Cerebellar cortex (tissue), 1 donor: Measurements from ENCODE around the gene OR2B2.

Experiments used
- DNase-seq: peaks from one replicate; pipeline ENCODE4 v3.0.0-alpha.2; 2015; ENCODE audit warnings: low spot score

The OR2B2 gene

DNA sequence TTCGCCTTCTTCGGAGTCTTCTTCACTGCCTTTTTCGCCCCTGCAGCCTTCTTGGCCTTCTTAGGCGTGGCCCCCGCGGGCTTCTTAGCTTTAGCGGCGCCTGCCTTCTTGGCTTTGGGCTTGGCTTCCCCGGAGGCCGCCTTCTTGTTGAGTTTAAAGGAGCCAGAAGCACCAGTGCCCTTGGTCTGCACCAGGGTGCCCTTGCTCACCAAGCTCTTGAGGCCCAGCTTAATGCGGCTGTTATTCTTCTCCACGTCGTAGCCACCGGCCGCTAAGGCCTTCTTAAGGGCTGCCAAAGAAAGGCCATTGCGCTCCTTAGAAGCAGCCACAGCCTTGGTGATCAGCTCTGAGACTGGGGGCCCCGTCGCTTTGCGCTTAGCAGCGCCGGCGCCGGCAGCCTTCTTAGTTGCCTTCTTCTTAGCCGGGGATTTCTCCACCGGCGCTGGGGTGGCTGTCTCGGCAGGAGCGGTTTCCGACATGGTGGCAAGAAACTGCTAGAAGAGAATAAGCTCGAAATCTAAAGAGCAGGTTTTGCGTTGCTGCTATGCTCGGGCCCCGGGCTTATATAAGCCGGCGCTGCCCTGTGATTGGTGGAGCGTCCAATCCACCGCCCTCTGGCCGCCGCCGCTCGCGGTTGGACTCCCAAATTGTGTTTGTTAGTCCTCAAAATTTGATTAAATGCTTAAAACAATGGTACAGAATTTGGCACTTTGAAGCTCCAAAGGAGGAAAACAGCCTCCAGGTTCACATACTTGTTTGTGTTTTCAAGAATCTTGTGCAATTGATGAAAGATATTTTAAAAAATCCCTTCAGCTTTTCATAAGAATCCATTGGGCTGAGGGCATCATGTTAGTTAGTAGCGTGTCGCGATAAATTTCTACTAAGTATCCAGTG, 44.9 kb downstream of the OR2B2 start:
- DNase-seq = peak; percentile 83

DNA sequence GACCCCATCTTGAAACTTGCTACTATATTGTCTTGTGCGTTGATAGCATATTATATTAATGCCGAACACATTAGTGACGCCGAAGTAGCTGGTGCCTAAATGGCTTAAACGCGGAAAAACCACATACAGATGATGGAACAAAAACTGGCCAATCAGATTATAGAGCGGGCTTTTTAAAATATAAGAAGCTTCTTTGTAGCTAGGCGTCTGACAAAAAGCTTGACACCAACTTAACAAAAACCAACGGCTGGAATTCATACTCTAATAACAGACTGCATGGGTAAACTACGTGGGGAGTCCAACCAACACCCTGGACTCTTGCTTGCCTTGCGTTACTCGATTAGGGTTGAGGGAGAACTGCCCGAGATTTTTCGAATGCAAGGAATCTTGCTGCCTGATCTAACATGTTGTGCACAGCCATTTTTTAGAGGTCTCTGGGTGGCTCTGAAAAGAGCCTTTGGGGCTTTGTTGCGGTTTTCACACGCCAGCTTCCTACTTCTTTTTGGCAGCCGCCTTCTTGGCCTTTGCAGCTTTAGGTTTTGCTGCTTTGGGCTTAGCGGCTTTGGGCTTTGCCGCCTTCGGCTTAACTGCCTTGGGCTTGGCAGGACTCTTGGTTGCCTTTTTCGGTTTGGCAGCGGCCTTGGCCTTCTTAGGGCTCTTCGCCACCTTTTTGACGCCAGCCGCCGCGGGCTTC, 45.7 kb downstream of the OR2B2 start:
- DNase-seq = peak; percentile 88

DNA sequence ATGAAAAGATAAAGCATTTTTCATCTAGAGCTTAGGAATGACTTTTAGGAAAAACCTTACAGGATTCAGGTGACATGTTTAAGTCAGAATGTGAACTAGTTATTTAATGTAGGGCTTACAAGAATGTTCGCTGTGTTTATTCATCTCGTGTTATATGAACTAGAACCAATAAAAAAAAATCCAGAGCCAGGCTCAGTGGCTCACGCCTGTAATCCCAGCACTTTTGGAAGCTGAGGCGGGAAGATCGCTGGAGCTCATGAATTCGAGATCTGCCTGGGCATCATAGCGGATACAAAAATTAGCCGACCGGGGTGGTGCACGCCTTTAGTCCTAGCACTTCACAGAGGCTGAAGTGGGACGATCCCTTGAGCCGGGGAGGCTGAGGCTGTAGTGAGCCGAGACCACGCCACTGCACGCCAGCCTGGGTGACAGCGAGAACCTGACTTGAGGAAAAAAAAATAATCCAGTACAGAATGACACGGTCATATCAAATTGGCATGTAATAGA, 46.3 kb downstream of the OR2B2 start:
- DNase-seq = no peak

DNA sequence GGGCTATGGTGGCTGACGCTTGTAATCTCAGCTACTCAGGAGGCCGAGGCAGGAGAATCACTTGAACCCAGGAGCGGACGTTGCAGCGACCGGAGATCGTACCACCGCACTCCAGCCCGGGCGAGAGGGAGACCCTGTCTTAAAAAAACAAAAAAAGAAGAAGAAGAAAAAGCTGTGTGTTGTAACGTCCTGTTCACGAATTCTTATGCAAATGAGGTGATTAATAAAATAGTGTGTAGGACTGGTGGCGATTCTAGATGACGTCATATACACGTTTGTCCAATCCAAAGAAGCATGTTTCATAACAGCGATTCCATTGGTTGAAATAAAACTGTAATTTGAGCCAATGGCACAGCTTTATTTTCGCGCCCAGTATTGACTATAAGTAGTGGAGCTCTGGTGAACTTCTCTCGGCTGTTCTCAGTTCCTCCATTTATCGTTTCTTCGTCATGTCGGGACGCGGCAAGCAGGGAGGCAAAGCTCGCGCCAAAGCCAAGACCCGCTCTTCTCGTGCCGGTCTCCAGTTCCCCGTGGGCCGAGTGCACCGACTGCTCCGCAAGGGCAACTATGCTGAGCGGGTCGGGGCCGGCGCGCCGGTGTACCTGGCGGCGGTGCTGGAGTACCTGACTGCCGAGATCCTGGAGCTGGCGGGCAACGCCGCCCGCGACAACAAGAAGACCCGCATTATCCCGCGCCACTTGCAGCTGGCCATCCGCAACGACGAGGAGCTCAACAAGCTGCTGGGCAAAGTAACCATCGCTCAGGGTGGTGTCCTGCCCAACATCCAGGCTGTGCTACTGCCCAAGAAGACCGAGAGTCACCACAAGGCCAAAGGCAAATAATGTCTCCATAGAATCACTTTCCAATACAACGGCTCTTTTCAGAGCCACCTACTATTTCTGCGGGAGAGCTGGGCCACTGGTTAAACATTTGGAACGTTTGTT, 47.0 kb downstream of the OR2B2 start:
- DNase-seq = peak; percentile 95

DNA sequence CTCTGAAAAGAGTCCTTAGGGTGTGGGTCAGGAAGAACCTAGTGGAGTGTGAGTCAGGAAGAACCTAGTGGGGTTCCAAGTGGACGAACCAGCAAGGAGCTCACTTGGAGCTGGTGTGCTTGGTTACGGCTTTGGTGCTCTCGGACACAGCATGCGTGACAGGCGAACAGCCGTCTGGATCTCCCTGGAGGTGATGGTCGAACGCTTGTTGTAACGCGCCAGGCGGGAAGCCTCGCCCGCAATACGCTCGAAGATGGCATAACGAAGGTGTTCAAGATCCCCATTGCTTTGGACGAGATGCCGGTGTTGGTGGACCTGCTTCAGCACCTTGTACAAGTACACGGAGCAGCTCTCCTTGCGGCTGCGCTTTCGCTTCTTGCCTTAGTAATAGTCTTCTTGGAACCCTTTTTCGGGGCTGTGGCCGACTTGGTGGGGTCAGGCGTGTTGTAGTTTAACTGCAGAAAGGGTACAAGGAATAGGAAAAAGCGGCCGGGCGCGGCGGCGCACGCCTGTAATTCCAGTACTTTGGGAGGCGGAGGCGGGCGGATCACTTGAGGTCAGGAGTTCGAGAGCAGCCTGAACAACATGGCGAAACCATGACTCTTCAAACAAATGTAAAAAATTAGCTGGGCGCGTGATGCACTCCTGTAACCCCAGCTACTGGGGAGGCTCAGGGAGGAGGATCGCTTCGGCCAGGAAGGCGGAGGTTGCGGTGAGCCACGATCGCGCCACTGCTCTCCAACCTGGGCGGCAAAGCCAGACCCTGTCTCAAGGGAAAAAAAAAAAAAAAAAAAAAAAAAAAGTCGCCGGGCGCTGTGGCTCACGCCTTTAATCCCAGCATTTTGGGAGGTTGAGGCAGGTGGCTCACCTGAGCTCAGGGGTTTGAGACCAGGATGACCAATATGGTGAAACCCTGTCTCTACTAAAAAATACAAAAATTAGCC, 48.0 kb downstream of the OR2B2 start:
- DNase-seq = peak; percentile 24

DNA sequence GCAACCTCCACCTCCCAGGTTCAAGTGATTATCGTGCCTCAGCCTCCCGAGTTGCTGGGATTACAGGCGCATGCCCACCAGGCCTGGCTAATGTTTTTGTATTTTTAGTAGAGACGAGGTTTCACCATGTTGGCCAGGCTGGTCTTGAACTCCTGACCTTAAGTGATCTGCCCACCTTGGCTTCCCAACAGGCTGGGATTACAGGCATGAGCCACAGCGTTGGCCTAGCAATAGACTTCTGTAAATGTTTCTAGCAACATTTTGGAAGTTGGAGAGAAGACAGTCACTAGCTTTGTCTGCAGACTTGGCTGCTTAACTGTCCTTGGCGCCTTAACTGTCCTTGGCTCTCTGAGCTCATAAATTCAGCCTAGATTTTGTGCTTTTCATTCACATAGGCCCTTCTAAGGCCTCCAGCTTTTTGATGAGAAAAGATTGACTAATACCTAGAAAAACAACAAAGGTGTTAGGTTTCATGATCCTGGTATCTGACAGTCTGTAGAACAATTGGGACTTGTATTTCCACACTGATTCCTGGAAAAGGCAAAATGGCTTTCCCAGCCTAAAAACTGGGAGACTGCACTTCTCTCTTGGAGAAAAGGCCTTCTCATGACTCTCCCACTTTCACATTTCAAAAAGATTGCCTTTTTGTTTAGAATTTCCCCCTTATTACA, 49.7 kb downstream of the OR2B2 start:
- DNase-seq = peak; percentile 13

DNA sequence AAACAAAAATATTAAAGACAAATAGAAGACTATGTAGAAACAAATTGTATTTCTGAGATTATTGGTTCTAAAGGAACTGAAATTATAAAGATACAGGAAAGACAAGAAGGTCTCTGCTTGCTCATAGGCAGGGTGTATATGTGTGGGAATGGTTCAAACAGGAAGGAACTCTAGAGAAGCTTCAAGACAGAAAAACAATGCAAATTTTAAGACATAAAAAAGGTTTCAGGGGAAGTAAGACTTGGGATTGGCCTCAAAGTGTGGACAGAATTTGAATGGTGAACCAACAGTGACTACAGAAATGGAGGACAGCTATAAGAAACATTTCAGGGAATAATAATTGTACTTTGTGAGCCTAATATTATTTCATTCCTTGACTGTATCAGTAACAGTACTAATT, 50.3 kb downstream of the OR2B2 start:
- no peak for DNase-seq

DNA sequence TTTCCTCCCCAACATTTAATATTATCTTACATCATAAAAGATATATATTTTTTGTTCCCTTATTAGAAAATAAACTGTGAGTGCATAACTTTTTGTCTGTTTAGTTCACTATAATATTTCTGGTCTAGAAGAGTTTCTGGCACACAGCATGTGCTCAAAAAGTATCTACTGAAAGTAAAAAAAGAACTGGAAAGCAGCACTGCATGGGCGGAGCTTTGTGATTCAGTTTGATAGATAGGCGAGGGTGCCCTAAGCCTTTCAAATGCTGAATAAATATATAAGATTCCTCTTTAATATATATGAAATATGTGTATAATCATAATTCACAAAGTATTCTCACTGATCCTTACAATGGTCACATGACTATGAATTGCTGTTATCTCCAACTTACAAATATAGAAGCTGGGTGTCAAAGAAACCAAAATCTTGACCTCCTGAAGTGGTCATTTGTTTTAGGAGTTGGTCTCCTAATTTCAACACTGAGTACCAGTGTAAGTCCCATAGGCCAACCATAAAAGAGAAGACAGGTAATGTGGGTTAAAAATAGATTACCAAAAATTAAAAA, 50.8 kb downstream of the OR2B2 start:
- no peak for DNase-seq
